HG03135 (cell line): ENCODE measurements around the gene MAP3K2.

ENCODE experiments used
- ATAC-seq: cut with Tn5 transposase; IDR thresholded peaks from one replicate; pipeline ENCODE4 v1.9.1; 2021; ENCODE audit warnings: mild to moderate bottlenecking, moderate library complexity; ENCODE audit not compliant: unreplicated experiment

MAP3K2 gene

DNA sequence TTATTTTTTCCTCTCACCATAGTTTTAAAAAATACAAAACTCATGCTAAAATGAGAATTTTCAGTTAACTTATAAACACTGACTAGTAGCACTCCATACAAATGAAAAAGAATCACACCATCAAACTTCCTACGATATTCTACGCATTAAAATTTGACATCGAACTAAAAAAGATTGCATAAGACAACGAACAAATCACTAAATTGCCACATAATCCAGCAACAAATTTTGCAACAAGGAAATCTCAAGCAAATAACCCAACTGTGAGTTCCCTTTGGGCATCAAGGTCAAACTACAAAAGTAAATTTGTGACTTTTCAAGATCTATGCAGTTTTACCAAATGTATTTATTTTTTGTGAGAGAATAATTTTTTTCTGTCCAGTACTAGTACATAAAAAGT, 1.5 kb downstream of the MAP3K2 start:
- ATAC-seq: no peak

DNA sequence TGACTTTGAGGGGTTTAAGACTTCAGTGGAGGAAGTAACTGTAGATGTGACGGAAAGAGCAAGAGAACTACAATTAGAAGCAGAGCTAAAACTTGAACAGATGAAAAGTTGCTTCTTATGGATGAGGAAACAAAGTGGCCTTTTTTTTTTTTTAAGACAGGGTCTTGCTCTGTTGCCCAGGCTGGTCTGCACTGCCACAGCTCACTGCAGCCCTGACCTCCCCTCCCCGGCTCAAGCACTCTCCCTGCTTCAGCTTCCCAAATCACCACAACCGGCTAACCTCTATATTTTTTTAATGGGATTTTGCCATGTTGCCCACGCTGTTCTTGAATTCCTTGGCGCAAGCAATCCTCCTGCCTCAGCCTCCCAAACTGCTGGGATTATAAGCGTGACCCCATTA, 3.2 kb downstream of the MAP3K2 start:
- ATAC-seq: no peak

DNA sequence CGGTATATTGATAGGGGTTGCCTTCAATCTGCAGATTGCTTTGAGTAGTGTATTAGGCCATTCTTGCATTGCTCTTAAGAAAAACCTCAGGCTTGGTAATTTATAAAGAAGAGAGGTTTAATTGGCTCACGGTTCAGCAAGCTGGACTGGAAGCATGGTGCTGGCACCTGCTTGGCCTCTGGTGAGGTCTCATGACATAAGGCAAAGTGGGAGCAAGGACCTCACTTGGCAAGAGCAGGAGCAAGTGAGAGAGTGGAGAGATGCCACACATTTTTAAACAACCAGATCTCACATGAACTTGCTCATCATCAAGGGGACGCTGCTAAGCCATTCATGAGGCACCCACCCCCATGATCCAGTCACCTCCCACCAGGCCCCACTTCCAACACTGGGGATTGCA, 4.9 kb downstream of the MAP3K2 start:
- ATAC-seq: no peak

DNA sequence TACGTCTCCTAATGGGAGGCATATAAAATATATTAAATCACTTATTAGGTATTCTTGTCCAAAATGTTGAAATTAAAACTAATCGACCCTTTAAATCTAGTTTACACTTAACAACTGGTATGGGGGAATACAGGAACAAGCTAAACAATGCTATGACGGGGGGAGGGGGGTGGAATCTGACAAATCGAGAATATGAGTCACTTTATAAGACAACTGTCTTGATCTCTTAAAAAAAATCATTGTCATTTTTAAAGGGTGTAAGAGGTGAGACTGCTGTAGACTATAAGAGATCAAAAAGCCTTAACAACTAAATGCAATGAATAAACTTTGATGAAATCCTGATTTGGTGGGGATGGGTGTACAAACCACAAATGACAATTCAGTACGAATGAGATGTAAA, 6.0 kb downstream of the MAP3K2 start:
- ATAC-seq: no peak

DNA sequence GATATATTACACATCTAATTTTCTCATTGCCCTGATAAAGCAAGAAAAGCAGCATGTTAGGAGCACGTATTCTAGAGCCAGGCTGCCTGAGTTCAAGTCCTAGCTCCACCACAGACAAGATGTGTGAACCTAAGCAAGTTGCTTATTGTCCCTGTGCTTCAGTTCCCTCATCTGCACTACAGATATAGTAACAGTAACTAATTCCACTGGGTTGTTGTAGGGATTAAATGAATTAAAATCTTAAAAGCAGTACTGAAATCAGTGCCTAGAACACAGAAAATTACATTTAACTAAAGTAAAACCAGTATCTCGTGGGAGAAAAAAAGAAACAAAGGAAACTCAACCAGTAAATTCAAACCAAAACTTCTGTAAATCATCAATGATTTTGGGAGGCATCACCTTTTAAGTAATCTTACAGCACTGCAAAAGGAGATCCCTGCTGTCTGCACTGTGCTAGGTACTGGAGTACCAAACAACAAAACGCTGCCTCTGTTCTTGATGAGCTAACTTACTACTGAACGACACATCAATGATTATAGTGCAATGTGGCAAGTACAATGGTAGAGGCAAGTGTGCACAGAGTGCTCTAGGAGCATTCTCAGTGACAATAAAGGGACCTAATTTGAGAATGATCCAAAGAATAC, 7.9 kb downstream of the MAP3K2 start:
- no peak for ATAC-seq

DNA sequence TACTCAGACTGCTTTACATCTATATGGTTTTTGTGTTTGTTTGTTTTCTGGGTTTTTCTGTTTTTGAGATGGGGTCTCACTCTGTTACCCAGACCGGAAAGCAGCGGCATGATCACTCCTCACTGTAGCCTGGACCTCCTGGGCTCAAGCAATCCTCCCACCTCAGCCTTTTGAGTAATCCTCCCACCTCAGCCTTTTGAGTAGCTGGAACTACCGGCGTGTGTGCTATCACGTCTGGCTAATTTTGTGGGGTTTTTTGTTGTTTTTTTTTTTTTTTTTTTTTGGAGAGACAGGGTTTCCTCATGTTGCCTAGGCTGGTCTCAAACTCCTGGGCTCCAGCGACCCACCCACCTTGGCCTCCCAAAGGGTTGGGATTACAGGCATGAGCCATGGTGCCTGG, 9.1 kb downstream of the MAP3K2 start:
- ATAC-seq: no peak

DNA sequence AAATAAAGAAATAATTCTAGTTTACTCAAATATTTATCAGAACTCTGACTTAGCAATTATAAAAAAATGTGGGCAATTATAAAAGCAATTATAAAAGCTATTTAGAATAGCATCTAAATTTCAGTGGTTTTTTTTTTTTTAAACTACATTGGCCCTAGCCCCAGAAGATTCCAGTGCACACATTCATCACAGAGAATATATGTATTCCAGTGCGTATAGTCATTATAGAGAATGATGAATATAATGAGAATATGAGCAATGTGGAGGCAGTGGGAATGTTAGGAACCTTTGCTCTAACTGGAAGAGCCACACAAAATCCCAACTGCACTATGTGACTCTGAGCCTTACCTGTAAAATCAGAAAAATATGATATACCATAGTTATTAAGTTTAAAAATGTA, 10.5 kb downstream of the MAP3K2 start:
- ATAC-seq: no peak

DNA sequence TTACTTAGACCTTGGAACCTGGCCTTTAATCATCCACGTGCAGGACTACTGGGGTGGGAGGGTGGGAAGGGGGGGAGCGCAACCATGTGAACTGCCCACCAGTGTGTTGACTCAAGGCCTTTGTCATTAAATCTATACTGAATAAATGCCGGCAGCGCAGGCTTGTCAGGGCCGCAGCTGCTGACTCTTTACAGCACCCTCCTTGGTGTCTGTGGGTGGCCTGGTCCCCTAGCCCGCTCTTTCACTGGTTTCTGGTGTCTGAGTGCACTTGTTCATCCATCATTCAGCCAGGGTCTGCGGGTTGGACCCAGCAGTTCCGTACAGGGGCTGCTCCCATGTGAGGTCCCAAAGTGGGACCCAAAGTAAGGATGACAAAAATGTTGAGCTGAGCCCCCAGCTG, 11.5 kb downstream of the MAP3K2 start:
- ATAC-seq: no peak

DNA sequence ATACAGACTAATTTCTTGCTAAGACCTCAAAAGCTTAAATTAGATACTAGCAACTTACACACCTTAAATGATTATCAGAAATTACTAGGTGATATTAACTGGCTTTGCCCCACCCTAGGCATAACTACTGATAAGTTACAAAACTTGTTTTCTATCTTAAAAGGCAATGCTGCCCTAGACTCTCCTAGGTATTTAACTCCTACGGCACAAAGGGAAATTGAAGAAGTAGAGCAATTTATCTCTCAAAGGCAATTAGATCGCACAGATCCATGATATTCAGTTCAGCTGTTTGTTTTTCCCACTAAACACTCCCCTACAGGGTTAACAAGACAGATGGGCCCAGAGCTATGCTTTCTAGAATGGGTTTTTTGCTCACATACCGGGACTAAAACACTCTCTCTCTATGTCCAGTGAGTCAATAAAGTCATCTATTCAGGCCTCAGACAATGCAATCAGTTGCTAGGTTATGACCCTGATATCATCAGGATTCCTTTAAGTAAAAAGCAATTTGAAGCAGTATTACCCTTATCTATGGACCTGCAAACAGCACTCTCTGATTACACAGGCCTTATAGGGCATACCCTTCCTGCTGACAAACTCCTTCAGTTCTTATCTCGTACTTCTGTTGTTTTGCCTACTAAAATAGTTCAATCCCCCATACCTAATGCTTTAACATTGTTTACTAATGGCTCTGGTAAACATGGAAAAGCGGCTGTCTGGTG, 14.3 kb downstream of the MAP3K2 start:
- no peak for ATAC-seq

DNA sequence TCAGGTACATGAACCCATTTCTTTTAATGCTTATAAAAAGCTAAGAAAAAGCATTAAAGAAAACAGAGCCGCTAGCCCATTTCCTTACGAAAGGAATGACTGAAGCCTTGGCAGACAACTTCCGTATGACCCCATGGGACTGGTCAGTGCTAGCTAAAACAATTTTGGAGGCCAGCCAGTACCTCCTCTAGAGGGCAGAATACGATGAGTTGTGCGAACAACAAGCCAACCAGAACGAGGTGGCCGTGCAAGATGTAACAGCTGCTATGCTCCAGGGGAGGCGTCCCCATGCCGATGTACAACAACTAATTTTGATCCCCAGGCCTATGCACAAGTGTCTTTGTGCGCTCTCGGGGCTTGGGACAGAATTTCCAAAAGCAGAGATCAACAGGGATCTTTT, 16.7 kb downstream of the MAP3K2 start:
- ATAC-seq: no peak

DNA sequence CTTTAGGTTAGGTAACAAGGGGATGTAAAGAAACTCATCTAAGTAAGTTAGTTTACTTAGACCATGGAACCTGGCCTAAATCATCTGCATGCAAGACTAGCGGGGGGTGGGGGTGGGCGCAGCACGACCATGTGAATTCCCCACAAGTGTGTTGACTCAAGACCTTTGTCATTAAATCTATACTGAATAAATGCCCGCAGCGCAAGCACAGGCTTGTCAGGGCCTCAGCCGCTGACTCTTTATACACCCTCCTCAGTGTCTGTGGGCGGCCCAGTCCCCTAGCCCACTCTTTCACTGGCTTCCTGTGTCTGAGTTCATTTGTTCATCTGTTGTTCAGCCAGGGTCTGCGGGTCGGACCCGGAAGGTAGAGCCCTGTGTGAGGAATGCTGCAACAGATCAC, 17.8 kb downstream of the MAP3K2 start:
- no peak for ATAC-seq

DNA sequence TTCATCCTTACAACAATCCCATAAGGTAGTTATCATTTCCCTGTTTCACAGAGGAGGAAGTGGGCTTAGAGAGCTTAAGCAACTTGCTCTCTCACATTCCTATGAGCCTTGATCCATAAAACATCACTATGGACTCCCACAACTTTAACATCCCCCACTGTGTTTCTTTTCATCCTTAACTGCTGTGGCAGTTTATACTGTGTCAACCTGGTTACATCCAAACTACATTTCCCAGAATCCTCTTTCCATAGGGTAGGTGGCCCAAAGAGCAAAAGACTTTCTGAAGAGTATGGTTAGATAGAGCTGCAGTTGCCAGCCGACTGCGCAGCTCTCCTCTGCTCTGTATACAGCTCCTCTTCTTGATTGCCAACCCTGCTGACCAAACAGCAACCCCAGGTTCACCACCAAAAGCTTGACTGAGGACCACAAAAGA, 22.5 kb downstream of the MAP3K2 start:
- ATAC-seq: no peak

DNA sequence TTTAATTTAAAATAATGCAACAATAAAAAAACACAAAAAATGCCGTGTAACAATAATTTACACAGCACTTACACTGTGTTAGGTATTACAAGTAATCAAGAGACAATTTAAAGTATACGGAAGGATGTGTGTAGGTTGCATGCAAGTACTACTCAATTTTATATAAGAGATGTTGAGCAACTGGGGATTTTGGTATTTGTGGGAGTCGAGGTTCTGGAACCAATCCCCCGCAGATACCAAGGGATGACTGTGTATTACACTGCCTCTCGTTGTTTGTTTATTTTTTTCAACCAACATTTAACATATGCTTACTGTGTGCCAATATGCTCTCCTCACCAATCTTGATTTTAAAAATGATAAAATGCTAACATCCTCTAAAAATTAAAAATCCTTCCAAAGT, 24.8 kb downstream of the MAP3K2 start:
- no peak for ATAC-seq

DNA sequence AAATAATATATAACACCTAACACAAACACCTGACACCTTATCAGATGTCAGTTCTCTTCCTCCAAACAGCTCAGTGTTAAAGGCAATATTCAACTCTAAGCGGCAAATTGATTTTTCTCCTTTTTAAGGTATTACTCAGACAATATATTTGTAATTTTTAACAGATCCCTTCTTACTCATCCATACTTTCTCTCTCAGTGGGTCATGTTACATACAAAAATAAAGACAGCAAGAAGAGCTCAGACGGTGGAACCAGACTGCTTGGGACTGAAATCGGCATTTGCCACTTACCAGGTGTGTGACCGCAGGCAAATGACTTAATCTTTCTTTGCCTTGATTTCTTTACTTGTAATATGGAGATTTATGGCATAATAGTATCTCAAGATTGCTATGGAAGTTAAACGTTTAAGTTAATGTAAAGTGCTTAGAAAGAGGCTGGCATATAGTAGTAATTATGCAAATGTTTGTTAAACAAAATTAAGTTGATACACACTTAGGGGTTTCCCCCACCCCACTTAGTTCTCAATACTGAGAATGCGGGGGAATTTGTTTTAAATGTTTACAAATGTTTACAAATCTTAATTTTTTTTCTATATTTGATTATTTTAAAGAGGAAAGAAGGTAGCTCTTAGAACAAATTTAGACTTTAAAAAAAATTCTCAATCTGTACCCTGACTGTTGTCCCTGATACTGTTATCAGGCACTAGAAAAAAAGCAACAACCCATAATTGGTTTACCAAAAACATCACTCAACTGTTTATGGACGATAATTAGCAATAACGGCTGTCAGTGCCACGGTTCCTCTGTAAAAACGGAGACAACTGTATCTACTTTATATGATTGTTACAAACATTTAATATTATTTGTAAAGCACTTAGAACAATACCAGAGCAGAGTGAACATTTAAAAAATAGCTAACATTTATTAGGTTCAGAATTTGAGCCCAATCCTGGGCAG, 25.6 kb downstream of the MAP3K2 start:
- no peak for ATAC-seq

DNA sequence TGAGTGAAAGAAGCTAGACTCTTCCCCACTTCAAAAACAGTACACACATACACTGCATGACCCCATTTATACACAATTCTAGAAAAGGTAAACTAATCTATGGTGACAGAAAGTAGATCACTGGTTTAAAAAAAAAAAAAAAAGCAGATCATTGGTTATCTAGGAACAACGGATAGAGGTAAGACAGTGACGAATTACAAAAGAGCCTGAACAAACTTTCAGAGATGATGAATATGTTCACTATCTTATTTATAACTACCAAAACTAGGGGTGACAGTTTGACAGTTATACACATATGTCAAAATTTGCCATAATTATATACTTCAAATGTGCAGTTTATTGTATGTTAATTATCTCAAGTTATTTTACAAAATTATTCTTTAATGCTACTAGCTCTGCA, 27.5 kb downstream of the MAP3K2 start:
- ATAC-seq: no peak

DNA sequence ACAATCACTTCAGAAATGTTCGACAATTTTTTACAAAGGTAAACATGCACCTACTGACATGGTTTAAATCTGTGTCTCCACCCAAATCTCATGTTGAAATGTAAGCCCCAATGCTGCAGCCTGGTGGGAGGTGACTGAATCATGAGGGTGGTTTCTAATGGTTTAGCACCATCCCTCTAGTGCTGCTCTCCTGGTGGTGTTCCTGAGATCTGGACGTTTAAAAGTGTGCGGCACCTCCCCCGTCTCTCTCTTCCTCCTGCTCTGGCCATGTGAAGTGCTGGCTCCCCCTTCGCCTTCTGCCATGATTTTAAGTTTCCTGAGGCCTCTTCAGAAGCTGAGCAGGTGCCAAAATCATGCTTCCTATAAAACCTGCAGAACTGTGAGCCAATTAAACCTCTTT, 28.3 kb downstream of the MAP3K2 start:
- no peak for ATAC-seq

DNA sequence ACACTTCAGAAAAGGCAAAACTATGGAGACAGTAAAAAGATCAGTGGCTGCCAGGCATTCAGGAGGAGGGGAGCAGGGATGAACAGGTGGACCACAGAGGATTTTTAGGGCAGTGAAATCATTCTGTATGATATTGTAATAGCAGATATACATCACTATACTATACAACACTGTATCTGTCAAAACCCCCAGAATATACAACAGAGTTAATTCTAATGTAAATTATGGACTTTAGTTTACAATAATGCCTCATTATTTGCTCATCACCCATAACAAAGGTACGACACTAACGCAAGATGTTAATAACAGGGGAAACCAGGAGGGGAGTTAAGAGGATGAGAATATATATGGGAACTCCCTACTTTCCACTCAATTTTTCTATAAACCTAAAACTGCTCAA, 28.8 kb downstream of the MAP3K2 start:
- no peak for ATAC-seq

DNA sequence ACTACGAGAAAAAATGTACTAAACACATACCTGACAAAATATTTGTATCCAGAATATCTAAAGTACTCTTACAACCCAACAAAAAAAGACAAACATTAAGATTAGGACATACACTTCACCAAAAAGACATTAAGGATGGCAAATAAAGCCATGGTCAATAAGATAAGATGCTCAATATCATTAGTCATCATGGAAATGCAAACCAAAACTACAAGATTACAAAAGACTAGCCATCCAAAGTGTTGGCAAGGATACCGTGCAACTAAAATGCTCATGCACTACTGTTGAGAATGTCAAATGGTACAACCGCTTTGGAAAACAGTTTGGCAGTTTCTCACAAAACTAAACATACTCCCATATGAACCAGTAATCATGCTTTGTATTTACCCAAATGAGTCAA, 29.7 kb downstream of the MAP3K2 start:
- no peak for ATAC-seq

DNA sequence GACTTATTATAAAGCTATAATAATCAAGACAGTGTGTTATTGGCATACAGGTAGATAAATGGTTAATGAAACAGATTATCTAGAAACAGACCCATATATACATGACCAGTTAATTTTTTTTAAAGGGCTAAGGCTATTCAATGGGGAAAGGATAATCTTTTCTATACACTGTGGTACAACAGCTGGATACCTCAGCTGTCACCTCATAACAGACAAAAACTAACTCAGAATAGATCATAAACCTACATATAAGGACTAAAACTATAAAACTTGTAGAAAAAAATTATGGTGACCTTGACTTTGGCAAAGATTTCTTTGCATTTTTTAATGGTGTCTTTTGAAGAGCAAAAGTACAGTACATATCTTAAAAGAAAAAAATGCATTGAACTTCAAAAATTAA, 30.2 kb downstream of the MAP3K2 start:
- no peak for ATAC-seq

DNA sequence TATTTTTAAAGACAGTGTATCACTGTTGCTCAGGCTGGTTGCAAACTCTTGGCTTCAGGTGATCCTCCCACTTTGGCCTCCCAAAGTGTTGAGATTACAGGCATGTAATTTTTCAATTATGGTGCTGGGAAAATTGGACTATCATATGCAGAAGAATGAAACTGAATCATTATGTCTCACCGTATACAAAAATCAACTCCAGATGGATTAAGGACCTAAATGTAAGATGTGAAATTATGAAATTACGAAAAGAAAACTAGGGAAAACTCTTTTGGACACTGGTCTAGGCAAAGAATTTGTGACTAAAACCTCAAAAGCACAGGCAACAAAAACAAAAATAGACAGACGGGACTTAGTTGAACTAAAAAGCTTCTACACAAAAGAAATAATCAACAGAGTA, 31.2 kb downstream of the MAP3K2 start:
- ATAC-seq: no peak

DNA sequence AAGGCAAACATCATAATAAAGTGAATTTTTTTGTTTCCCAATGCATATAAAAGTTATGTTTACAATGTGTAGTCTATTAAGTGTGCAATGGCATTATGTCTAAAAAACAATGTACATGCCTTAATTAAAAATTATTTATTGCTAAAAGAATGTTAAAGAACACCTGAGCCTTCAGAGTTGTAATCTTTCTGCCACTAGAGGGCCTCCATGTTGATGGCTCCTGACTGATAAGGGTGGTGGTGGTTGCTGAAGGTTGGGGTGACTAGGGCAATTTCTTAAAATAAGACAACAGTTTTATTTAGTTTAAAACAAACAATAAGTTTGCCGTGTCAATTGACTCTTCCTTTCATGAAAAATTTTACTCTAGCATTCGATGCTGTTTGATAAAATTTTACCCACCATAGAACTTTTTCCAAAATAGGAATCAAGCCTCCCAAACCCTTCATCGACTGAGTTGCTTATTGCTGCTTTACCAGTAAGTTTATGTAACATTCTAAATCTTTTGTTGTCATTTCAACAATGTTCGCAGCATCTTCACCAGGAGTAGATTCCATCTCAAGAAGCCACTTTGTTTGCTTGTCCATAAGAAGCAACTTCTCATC, 32.3 kb downstream of the MAP3K2 start:
- no peak for ATAC-seq
